HCT116 (cell line): ENCODE results near the gene CTDSP1. TPM values are rescaled to one million over a fixed set of nuclear protein-coding genes. Genes with fewer than 3 reads are reported as not detected.

ENCODE experiments used
- ATAC-seq: fragments of 200-7000 bp; cut with Tn5 transposase; 2 replicates; pipeline ENCODE4 v1.9.1; 2020; ENCODE audit warnings: mild to moderate bottlenecking, moderate library complexity
- BruUV-seq: library from RNA; stranded (reverse); fragments of 400-500 nt; replicated peaks from 2 replicates; lab custom pipeline; 2021; lab: Mats Ljungman, UMichigan
- CTCF ChIA-PET: fragments of 300-600 bp; sonication (Branson Sonifier 250); formaldehyde crosslinking; loops from one replicate; lab custom pipeline; 2021; ENCODE audit warnings: antibody characterized with exemption; lab: Charles Lee
- POLR2A ChIA-PET: fragments of 300-600, 350-600 bp; sonication (Branson Sonifier 250); formaldehyde crosslinking; loops from one replicate; lab custom pipeline; 2021; ENCODE audit warnings: antibody characterized with exemption; lab: Charles Lee
- RAD21 ChIA-PET, 2 experiments: fragments of 300-600 bp; sonication (Branson Sonifier 250); formaldehyde crosslinking; loops; one replicate each; lab custom pipeline; 2023; ENCODE audit warnings: low total read pairs in 2 of 2; ENCODE audit not compliant: uncharacterized antibody in 2 of 2, unreplicated experiment in 2 of 2, low non-redundant PET in 1 of 2; lab: Charles Lee
- DNase-seq: peaks from one replicate; pipeline ENCODE4 v3.0.0-alpha.2; 2010; ENCODE audit warnings: low read depth, low spot score
- H2AFZ ChIP-seq: fragments of 200-600 bp; shearing (Covaris generic), sonication (generic); 2 replicates; pipeline ENCODE4 v1.6.1; 2017; ENCODE audit warnings: low read depth, mixed run types, mixed read lengths, antibody characterized with exemption, low read length; ENCODE audit not compliant: poor library complexity, severe bottlenecking
- H3K27ac ChIP-seq: 2 replicates; pipeline ENCODE4 v1.5.1; 2012; ENCODE audit warnings: low read depth, low read length
- H3K27me3 ChIP-seq: fragments of 200-600 bp; sonication (generic); 2 replicates; pipeline ENCODE4 v1.6.1; 2016; ENCODE audit warnings: mixed run types, low read length, mixed read lengths; ENCODE audit not compliant: insufficient read depth
- H3K36me3 ChIP-seq, 2 experiments: fragments of 200-500 bp in 1 of 2; fragments of 200-600 bp in 1 of 2; sonication (Bioruptor generic) in 1 of 2; sonication (generic) in 1 of 2; 2 replicates each; pipeline versions ENCODE4 v1.5.1 to v1.6.1; 2014 to 2016; ENCODE audit warnings: low read length in 2 of 2, inconsistent platforms in 1 of 2, mixed read lengths in 1 of 2, mixed run types in 1 of 2; ENCODE audit not compliant: insufficient read depth in 2 of 2, control insufficient read depth in 1 of 2
- H3K4me1 ChIP-seq, 2 experiments: fragments of 200-600 bp in 1 of 2; sonication (generic) in 1 of 2; 2 replicates each; pipeline versions ENCODE4 v1.5.1 to v1.6.1; 2012 to 2017; ENCODE audit warnings: low read length in 2 of 2, inconsistent platforms in 1 of 2, mild to moderate bottlenecking in 1 of 2, mixed read lengths in 1 of 2, mixed run types in 1 of 2, moderate library complexity in 1 of 2; ENCODE audit not compliant: insufficient read depth in 2 of 2, control insufficient read depth in 1 of 2
- H3K4me2 ChIP-seq: fragments of 200-600 bp; sonication (generic); 2 replicates; pipeline ENCODE4 v1.6.1; 2017; ENCODE audit warnings: mixed run types, low read length, mixed read lengths
- H3K4me3 ChIP-seq, 2 experiments: fragments of 200-600 bp in 1 of 2; sonication (generic) in 1 of 2; replicated peaks in 1 of 2; 2 replicates each; pipeline ENCODE4 v1.5.1; 2011 to 2016; ENCODE audit warnings: low read length in 2 of 2, control low read depth in 1 of 2, low read depth in 1 of 2, mild to moderate bottlenecking in 1 of 2, mixed read lengths in 1 of 2, mixed run types in 1 of 2
- H3K79me2 ChIP-seq: fragments of 200-600 bp; sonication (generic); 2 replicates; pipeline ENCODE4 v1.6.1; 2017; ENCODE audit warnings: mild to moderate bottlenecking, mixed run types, low read length, moderate library complexity, mixed read lengths; ENCODE audit not compliant: insufficient read depth
- H3K9ac ChIP-seq: fragments of 200-600 bp; sonication (generic); 2 replicates; pipeline ENCODE4 v1.6.1; 2016; ENCODE audit warnings: low read length, mixed read lengths
- H3K9me2 ChIP-seq: fragments of 200-600 bp; sonication (generic), shearing (Covaris generic); 2 replicates; pipeline ENCODE4 v1.6.1; 2017; ENCODE audit warnings: mixed run types, mild to moderate bottlenecking, moderate library complexity; ENCODE audit not compliant: insufficient read depth
- H3K9me3 ChIP-seq, 2 experiments: fragments of 200-500 bp in 1 of 2; fragments of 200-600 bp in 1 of 2; sonication (Bioruptor generic) in 1 of 2; sonication (generic) in 1 of 2; 2 replicates each; pipeline ENCODE4 v1.6.1; 2014 to 2017; ENCODE audit warnings: low read length in 2 of 2, mixed read lengths in 2 of 2, inconsistent platforms in 1 of 2, low read depth in 1 of 2, mild to moderate bottlenecking in 1 of 2, mixed run types in 1 of 2, moderate library complexity in 1 of 2; ENCODE audit not compliant: control insufficient read depth in 1 of 2, insufficient read depth in 1 of 2
- H4K20me1 ChIP-seq: fragments of 200-600 bp; sonication (generic), shearing (Covaris generic); 2 replicates; pipeline ENCODE4 v1.6.1; 2017; ENCODE audit warnings: mixed run types, mild to moderate bottlenecking, moderate library complexity; ENCODE audit not compliant: insufficient read depth
- ATF3 ChIP-seq: IDR thresholded peaks from 2 replicates; pipeline ENCODE4 v1.6.1; 2012
- ELF1 ChIP-seq: IDR thresholded peaks from 2 replicates; pipeline ENCODE4 v1.6.1; 2012; ENCODE audit warnings: low read depth, borderline replicate concordance
- EZH2phosphoT487 ChIP-seq: fragments of 200-600 bp; IDR thresholded peaks from 2 replicates; pipeline ENCODE4 v1.6.1; 2018; ENCODE audit warnings: antibody characterized with exemption, borderline replicate concordance
- FOSL1 ChIP-seq: IDR thresholded peaks from 2 replicates; pipeline ENCODE4 v1.6.1; 2012; ENCODE audit warnings: low read depth
- JUND ChIP-seq: IDR thresholded peaks from 2 replicates; pipeline ENCODE4 v1.6.1; 2012
- MAX ChIP-seq: IDR thresholded peaks from 2 replicates; pipeline ENCODE4 v1.6.1; 2012
- POLR2A ChIP-seq: IDR thresholded peaks from 2 replicates; pipeline ENCODE4 v1.7.0; 2011; ENCODE audit warnings: borderline replicate concordance; ENCODE audit not compliant: insufficient read depth, insufficient read length; ENCODE audit errors: extremely low read depth
- POLR2AphosphoS5 ChIP-seq: IDR thresholded peaks from 2 replicates; pipeline ENCODE4 v1.6.1; 2011; ENCODE audit warnings: mild to moderate bottlenecking, low read depth, low read length, moderate library complexity
- RAD21 ChIP-seq: IDR thresholded peaks from 2 replicates; pipeline ENCODE4 v1.6.1; 2012; ENCODE audit warnings: low read depth, mild to moderate bottlenecking
- SIN3A ChIP-seq: IDR thresholded peaks from 2 replicates; pipeline ENCODE4 v1.6.1; 2012; ENCODE audit warnings: low read depth
- TCF7L2 ChIP-seq: IDR thresholded peaks from 2 replicates; pipeline ENCODE4 v1.7.0; 2011; ENCODE audit warnings: borderline replicate concordance, inconsistent platforms; ENCODE audit not compliant: insufficient read depth, insufficient read length; ENCODE audit errors: extremely low read depth
- YY1 ChIP-seq: IDR thresholded peaks from 2 replicates; pipeline ENCODE4 v1.6.1; 2011; ENCODE audit warnings: low read length, low read depth, moderate library complexity, mild to moderate bottlenecking; ENCODE audit not compliant: insufficient replicate concordance; ENCODE audit errors: extremely low read depth
- ZFX ChIP-seq: fragments of 450-650 bp; IDR thresholded peaks from 2 replicates; pipeline ENCODE4 v1.6.1; 2017
- intact Hi-C: fragments of 100-400 bp; cut with micrococcal nuclease; formaldehyde crosslinking; loops from 2 replicates; pipeline ENCODE4 v1.10.0; 2022
- total RNA-seq: library from RNA; stranded (reverse); gene quantifications from one replicate; pipeline ENCODE4 v1.2.1, GENCODE V29; 2021; ENCODE audit not compliant: unreplicated experiment
- TF ChIP-seq, protein P1 (sequence below): IDR thresholded peaks from 2 replicates; pipeline ENCODE4 v1.6.1; 2012; ENCODE audit warnings: low read depth

Gene CTDSP1
- total RNA-seq, 1 experiment from 2014 or later: 90.7 TPM

GRCh38 chr2:218360453-218360852 is 39.2 kb upstream of the CTDSP1 start:
- Histone ChIP-seq H3K27me3 (no peaks in the 10 kb centered on the region), H3K4me1 (peaks cover 8 to 19% of the 10 kb centered on the region in 2 experiments; a peak in 3 of 4 replicates), H3K4me3 (no peak overlapping the region), H3K9ac (no peak overlapping the region), H3K27ac (no peak overlapping the region), H3K9me2 (no peaks in the 10 kb centered on the region), H3K9me3 (no peaks in the 10 kb centered on the region), H3K36me3 (no peaks in the 10 kb centered on the region), H2AFZ (no peak overlapping the region), H3K79me2 (no peaks in the 10 kb centered on the region), H4K20me1 (no peaks in the 10 kb centered on the region), H3K4me2 (no peak overlapping the region)
- RAD21 ChIA-PET: no interaction called here
- ATAC-seq: no peak
- TF ChIP-seq RAD21 (no peak), POLR2A (no peak), MAX (no peak), POLR2AphosphoS5 (no peak), ATF3 (no peak), TCF7L2 (no peak), SIN3A (no peak), JUND (no peak), FOSL1 (no peak), EZH2phosphoT487 (no peak), ELF1 (no peak)
- CTCF ChIA-PET: no interaction called here
- POLR2A ChIA-PET: no interaction called here
- intact Hi-C loops: no loop called here
- BruUV-seq: no TSS peak
- no peak for DNase-seq

DNA sequence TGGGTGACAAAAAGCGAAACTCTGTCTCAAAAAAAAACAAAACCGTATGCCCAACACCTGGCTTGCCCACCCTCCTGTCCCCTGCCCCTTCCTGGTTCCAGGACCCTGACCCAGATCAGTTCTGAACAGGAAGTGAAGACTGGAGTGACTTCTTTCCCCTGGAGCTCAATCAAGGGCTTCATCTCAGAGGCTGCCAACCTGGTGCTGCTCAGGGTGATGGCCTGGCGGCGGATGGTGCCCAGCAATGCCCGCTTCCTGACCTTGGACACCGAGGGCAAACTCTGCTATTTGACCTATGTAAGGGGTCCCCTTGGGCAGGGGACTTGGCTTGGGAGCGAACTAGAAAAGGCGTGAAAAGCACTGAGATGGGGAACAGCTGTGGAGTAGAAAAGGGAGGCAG is 37.1 kb upstream of the CTDSP1 start:
- Histone ChIP-seq H3K79me2 (no peaks in the 10 kb centered on the region), H3K4me3 (no peak overlapping the region), H3K36me3 (no peaks in the 10 kb centered on the region), H4K20me1 (no peaks in the 10 kb centered on the region), H2AFZ (no peak overlapping the region), H3K9me3 (0 out of 4 replicates have a peak, but pooled peaks cover 0 to 8% of the 10 kb centered on the region in 2 experiments), H3K27me3 (no peaks in the 10 kb centered on the region), H3K9me2 (no peaks in the 10 kb centered on the region), H3K4me2 (no peak overlapping the region), H3K4me1 (peaks cover 0 to 19% of the 10 kb centered on the region in 2 experiments; a peak in 2 of 4 replicates), H3K27ac (no peak overlapping the region), H3K9ac (no peak overlapping the region)
- intact Hi-C loops: no loop called here
- CTCF ChIA-PET: no interaction called here
- no peak for ATAC-seq
- POLR2A ChIA-PET: no interaction called here
- no peak for TF ChIP-seq ATF3
- TF ChIP-seq SIN3A: no peak
- TF ChIP-seq YY1: no peak
- TF ChIP-seq, protein P1, sequence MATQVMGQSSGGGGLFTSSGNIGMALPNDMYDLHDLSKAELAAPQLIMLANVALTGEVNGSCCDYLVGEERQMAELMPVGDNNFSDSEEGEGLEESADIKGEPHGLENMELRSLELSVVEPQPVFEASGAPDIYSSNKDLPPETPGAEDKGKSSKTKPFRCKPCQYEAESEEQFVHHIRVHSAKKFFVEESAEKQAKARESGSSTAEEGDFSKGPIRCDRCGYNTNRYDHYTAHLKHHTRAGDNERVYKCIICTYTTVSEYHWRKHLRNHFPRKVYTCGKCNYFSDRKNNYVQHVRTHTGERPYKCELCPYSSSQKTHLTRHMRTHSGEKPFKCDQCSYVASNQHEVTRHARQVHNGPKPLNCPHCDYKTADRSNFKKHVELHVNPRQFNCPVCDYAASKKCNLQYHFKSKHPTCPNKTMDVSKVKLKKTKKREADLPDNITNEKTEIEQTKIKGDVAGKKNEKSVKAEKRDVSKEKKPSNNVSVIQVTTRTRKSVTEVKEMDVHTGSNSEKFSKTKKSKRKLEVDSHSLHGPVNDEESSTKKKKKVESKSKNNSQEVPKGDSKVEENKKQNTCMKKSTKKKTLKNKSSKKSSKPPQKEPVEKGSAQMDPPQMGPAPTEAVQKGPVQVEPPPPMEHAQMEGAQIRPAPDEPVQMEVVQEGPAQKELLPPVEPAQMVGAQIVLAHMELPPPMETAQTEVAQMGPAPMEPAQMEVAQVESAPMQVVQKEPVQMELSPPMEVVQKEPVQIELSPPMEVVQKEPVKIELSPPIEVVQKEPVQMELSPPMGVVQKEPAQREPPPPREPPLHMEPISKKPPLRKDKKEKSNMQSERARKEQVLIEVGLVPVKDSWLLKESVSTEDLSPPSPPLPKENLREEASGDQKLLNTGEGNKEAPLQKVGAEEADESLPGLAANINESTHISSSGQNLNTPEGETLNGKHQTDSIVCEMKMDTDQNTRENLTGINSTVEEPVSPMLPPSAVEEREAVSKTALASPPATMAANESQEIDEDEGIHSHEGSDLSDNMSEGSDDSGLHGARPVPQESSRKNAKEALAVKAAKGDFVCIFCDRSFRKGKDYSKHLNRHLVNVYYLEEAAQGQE: no peak
- no peak for TF ChIP-seq ZFX
- no peak for TF ChIP-seq RAD21
- TF ChIP-seq JUND: no peak
- RAD21 ChIA-PET: no interaction called here
- DNase-seq: no peak
- BruUV-seq: no TSS peak
